Fibroblast of lung (primary cell): ENCODE measurements around the gene GARNL3. TPM values are rescaled to one million over a fixed set of nuclear protein-coding genes. Genes with fewer than 3 reads are reported as not detected.

Experiments used
- DNase-seq, 2 donors: peaks; one replicate each; pipeline versions ENCODE4 v3.0.0 to v3.0.0-alpha.2; 2010; ENCODE audit warnings: low read depth in 2 of 2
- H2AFZ ChIP-seq: 2 replicates; pipeline ENCODE4 v1.5.1; 2012; ENCODE audit warnings: low read length, control low read depth, inconsistent platforms
- H3K27ac ChIP-seq: 2 replicates; pipeline ENCODE4 v1.5.1; 2011; ENCODE audit warnings: low read length, control low read depth; ENCODE audit not compliant: insufficient read depth
- H3K27me3 ChIP-seq: 2 replicates; pipeline ENCODE4 v1.5.1; 2011; ENCODE audit warnings: mild to moderate bottlenecking, low read length; ENCODE audit not compliant: control insufficient read depth, insufficient read depth
- H3K36me3 ChIP-seq: 2 replicates; pipeline ENCODE4 v1.5.1; 2011; ENCODE audit warnings: low read length; ENCODE audit not compliant: control insufficient read depth, insufficient read depth
- H3K4me1 ChIP-seq: 2 replicates; pipeline ENCODE4 v1.5.1; 2011; ENCODE audit warnings: low read length; ENCODE audit not compliant: control insufficient read depth, insufficient read depth; ENCODE audit errors: extremely low read depth
- H3K4me2 ChIP-seq: 2 replicates; pipeline ENCODE4 v1.5.1; 2011; ENCODE audit warnings: low read length, control low read depth; ENCODE audit not compliant: insufficient read depth; ENCODE audit errors: extremely low read depth
- H3K4me3 ChIP-seq, 4 experiments: fragments of 200-600 bp in 1 of 4; sonication (generic) in 1 of 4; replicated peaks in 1 of 4; 2 replicates each; pipeline ENCODE4 v1.5.1; 2011 to 2016; ENCODE audit warnings: low read length in 4 of 4, low read depth in 3 of 4, mild to moderate bottlenecking in 3 of 4, control low read depth in 2 of 4, inconsistent platforms in 1 of 4, mixed read lengths in 1 of 4; ENCODE audit not compliant: insufficient read depth in 1 of 4; ENCODE audit errors: control extremely low read depth in 1 of 4
- H3K79me2 ChIP-seq: 2 replicates; pipeline ENCODE4 v1.5.1; 2012; ENCODE audit warnings: mild to moderate bottlenecking, low read length, inconsistent platforms; ENCODE audit not compliant: control insufficient read depth, insufficient read depth
- H3K9ac ChIP-seq: 2 replicates; pipeline ENCODE4 v1.5.1; 2011; ENCODE audit warnings: mild to moderate bottlenecking, low read length, control low read depth; ENCODE audit not compliant: insufficient read depth
- H3K9me3 ChIP-seq: 2 replicates; pipeline ENCODE4 v1.5.1; 2012; ENCODE audit warnings: low read depth, low read length; ENCODE audit not compliant: control insufficient read depth, insufficient read depth
- H4K20me1 ChIP-seq: 2 replicates; pipeline ENCODE4 v1.5.1; 2011; ENCODE audit warnings: low read length; ENCODE audit not compliant: control insufficient read depth, insufficient read depth; ENCODE audit errors: extremely low read depth
- EZH2 ChIP-seq: IDR thresholded peaks from 2 replicates; pipeline ENCODE4 v1.5.1; 2012; ENCODE audit warnings: low read length, control low read depth, mild to moderate bottlenecking; ENCODE audit errors: missing control alignments
- polyA plus RNA-seq, 2 donors: library from polyadenylated mRNA; depleted of rRNA in 1 of 2; stranded (reverse) in 1 of 2; unstranded in 1 of 2; fragments of >200 nt; gene quantifications; 2 replicates each; pipeline ENCODE4 v1.2.1, GENCODE V29; 2011 to 2012; ENCODE audit warnings: missing spikeins in 1 of 2
- total RNA-seq: library from RNA; depleted of rRNA; stranded (reverse); fragments of >200 nt; gene quantifications from 2 replicates; pipeline ENCODE4 v1.2.1, GENCODE V29; 2014
- TF ChIP-seq, protein P1 (sequence below), 2 donors: IDR thresholded peaks in 1 of 2; conservative IDR thresholded peaks in 1 of 2; 1 replicate in 1 of 2; 2 replicates in 1 of 2; pipeline ENCODE4 v1.5.1; 2011 to 2012; ENCODE audit warnings: low read length in 2 of 2, control low read depth in 1 of 2, inconsistent platforms in 1 of 2, low read depth in 1 of 2, mild to moderate bottlenecking in 1 of 2

Gene GARNL3
- total and polyA plus RNA-seq, 2 donors (not counting 1 experiment from before 2014, with no cell fraction given) = 1.5 to 6.4 TPM

DNA sequence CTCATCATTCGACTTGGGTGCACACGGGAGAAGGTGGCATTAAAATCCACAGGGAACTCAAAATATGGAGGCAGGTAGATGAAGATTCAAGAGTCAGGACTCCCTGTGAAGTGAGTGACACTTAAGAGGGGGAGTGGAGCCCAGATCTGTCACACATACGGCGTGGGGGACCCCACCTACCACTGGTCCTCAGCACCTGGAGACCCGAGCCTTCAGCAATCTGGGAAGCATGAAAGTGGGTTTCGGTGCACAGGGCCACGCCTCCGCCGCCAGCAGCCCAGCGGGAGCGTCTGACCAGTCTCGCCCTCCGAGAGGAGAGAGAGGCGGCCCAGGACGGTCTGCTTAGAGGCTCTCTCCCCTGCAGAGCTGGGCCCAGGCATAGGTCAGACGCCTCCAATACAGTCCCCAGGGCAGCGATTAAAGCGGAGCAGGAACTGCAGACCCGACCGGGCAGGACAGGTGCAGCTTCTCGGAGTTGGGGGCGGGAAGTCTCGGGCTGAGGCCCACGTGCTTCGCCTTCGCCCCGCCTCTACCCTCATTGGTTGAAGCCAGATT is 131.8 kb downstream of the GARNL3 start:
- Histone ChIP-seq H3K9me3 (no peaks in the 10 kb centered on the region), H3K27ac (no peak overlapping the region), H3K4me3 (peak overlapping the region; percentile 25 to 64 (median 42)), H4K20me1 (no peaks in the 10 kb centered on the region), H3K79me2 (peaks cover 1% of the 10 kb centered on the region), H3K9ac (no peak overlapping the region), H3K36me3 (no peaks in the 10 kb centered on the region), H3K4me1 (no peaks in the 10 kb centered on the region), H3K4me2 (peak overlapping the region; percentile 83), H2AFZ (peak overlapping the region; percentile 73), H3K27me3 (no peaks in the 10 kb centered on the region)
- DNase-seq = no peak
- TF ChIP-seq, protein P1, sequence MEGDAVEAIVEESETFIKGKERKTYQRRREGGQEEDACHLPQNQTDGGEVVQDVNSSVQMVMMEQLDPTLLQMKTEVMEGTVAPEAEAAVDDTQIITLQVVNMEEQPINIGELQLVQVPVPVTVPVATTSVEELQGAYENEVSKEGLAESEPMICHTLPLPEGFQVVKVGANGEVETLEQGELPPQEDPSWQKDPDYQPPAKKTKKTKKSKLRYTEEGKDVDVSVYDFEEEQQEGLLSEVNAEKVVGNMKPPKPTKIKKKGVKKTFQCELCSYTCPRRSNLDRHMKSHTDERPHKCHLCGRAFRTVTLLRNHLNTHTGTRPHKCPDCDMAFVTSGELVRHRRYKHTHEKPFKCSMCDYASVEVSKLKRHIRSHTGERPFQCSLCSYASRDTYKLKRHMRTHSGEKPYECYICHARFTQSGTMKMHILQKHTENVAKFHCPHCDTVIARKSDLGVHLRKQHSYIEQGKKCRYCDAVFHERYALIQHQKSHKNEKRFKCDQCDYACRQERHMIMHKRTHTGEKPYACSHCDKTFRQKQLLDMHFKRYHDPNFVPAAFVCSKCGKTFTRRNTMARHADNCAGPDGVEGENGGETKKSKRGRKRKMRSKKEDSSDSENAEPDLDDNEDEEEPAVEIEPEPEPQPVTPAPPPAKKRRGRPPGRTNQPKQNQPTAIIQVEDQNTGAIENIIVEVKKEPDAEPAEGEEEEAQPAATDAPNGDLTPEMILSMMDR (conservative IDR thresholded peaks at IDR 0.05 in 1 of 2, IDR thresholded peaks at IDR 0.05 in 1 of 2; ENCODE audit: low read depth in 1 of 2, low read length in 2 of 2) = no peak
- no peak for TF ChIP-seq EZH2

DNA sequence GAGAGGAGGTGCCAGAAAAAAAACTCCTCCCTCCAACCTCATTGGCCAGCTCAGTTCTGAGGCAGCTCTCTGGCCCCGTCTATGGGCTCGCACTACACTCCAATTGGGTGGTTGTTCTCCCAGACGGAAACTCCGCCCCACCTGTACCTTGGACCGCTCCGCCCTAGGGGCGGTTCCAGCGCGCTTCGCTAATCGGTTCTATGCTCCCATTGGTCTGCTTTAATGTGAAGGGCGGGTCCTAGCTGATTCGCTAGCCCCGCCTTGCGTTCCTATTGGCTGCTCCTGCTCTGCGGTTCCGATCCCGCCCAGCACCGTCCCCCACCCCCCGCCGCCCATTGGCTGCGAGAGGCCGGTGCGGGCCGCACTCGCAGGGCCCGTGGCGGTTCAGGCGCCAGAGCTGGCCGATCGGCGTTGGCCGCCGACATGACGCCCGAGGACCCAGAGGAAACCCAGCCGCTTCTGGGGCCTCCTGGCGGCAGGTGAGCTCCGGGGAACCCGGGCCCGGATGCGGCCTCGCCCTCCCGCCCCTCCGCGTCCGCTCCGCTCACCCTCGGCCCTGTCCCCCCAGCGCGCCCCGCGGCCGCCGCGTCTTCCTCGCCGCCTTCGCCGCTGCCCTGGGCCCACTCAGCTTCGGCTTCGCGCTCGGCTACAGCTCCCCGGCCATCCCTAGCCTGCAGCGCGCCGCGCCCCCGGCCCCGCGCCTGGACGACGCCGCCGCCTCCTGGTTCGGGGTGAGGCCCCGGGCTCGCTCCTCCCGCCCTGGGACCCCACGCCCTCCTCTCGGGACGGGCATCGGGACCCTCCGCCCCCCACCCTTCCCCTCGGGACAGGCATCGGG is 132.5 kb downstream of the GARNL3 start, which contains the start of gene SLC2A8:
Gene SLC2A8 (plus strand): TSS at position 362 of the 838 bp plus-strand sequence. CDS start 62 bp downstream, at position 424.
- DNase-seq = peak; percentile 98 to 99
- TF ChIP-seq, protein P1 (conservative IDR thresholded peaks at IDR 0.05 in 1 of 2, IDR thresholded peaks at IDR 0.05 in 1 of 2; ENCODE audit: low read depth in 1 of 2, low read length in 2 of 2) = no peak
- no peak for TF ChIP-seq EZH2
- Histone ChIP-seq H3K36me3 (no peaks in the 10 kb centered on the region), H3K4me3 (peak within 1 kb of the TSS; percentile 42 to 64 (median 58)), H3K9ac (peak within 1 kb of the TSS; percentile 65), H3K79me2 (peaks cover 1% of the 10 kb centered on the region), H3K27me3 (no peaks in the 10 kb centered on the region), H2AFZ (peak within 1 kb of the TSS; percentile 73), H3K9me3 (no peaks in the 10 kb centered on the region), H3K27ac (peak within 1 kb of the TSS; percentile 60), H3K4me2 (peak within 1 kb of the TSS; percentile 87), H4K20me1 (no peaks in the 10 kb centered on the region), H3K4me1 (no peaks in the 10 kb centered on the region)

DNA sequence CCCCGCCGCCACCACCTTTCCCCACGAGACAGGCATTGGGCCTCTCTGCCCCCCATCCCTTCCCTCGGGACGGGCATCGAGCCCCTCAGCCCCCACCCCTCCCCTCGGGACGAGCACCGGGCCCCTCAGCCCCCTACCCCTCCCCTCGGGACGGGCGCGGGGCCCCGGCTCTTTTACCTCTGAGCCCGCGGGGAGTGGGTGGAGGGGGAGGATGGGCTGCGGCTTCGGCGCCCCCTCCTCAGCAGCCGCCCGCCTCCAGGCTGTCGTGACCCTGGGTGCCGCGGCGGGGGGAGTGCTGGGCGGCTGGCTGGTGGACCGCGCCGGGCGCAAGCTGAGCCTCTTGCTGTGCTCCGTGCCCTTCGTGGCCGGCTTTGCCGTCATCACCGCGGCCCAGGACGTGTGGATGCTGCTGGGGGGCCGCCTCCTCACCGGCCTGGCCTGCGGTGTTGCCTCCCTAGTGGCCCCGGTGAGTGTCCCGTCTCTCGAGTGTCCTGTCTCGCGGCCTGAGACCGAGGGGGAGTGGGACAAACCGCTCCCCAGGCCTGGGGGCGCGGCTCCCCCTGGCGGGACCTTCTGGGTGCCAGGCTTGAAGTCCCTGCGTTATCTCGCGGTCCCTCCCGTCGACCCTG is 133.2 kb downstream of the GARNL3 start:
- peaks cover 1% of the 10 kb centered on the region for H3K79me2 ChIP-seq
- peak overlapping the region; percentile 65 for H3K9ac ChIP-seq
- no peaks in the 10 kb centered on the region for H3K9me3 ChIP-seq
- no peaks in the 10 kb centered on the region for H3K36me3 ChIP-seq
- no peaks in the 10 kb centered on the region for H3K4me1 ChIP-seq
- H3K27me3 ChIP-seq = no peaks in the 10 kb centered on the region
- peak overlapping the region; percentile 42 to 62 (median 58) for H3K4me3 ChIP-seq
- H3K27ac ChIP-seq = peak overlapping the region; percentile 60
- H4K20me1 ChIP-seq = no peaks in the 10 kb centered on the region
- peak overlapping the region; percentile 87 for H3K4me2 ChIP-seq
- H2AFZ ChIP-seq = peak overlapping the region; percentile 65
- DNase-seq = peak; percentile 25
- TF ChIP-seq EZH2 = no peak
- TF ChIP-seq, protein P1 (conservative IDR thresholded peaks at IDR 0.05 in 1 of 2, IDR thresholded peaks at IDR 0.05 in 1 of 2; ENCODE audit: low read depth in 1 of 2, low read length in 2 of 2) = peak; percentile 36 to 47
